ENCODE data around the gene SYCE3. TPM values are rescaled to one million over a fixed set of nuclear protein-coding genes. Genes with fewer than 3 reads are reported as not detected.
"Not testable (repeated sequence)": the region's sequence is repeated elsewhere in the genome, so short reads cannot be mapped to it uniquely, and the experiment has no call there.

SYCE3 gene
- total and polyA plus RNA-seq, 8 donors = 0.45 to 0.80 (median 0.63) TPM; not detected in 5

GRCh38 chr22:50610041-50610451, 47.3 kb upstream of the SYCE3 start:
- no peak overlapping the region for H3K27ac ChIP-seq
- H3K4me1 ChIP-seq = no peaks in the 10 kb centered on the region
- H3K27me3 ChIP-seq = no peaks in the 10 kb centered on the region
- FAIRE-seq = no peak
- H3K36me3 ChIP-seq = no peaks in the 10 kb centered on the region
- ATAC-seq = no peak
- no peaks in the 10 kb centered on the region for H3K9me3 ChIP-seq
- peak in 1 of 6 donors; percentile 12 for DNase-seq
- 75 to 79% methylated on average over 11 of the region's 11 CpGs for WGBS, 2 donors
- H3K4me3 ChIP-seq = no peak overlapping the region
- intact Hi-C loops (cut with DNase I) = loop anchor here in 1 of 3 donors (10.0 kb wide), 1 partner anchor 345 kb away; the partner anchor contains the start of gene MAPK12
- TF ChIP-seq CTCF (IDR thresholded peaks at IDR 0.05) = no peak

- no peaks in the 10 kb centered on the region for H3K9me3 ChIP-seq
- no peak for DNase-seq
- no peak overlapping the region for H3K27ac ChIP-seq
- H3K27me3 ChIP-seq = no peaks in the 10 kb centered on the region
- intact Hi-C loops (cut with DNase I) = no loop called here
- no peak overlapping the region for H3K4me3 ChIP-seq
- no peak for TF ChIP-seq CTCF (IDR thresholded peaks at IDR 0.05)
- ATAC-seq = no peak
- WGBS, 2 donors = 70 to 79% methylated on average over 12 of the region's 12 CpGs
- FAIRE-seq = no peak
- H3K4me1 ChIP-seq = no peaks in the 10 kb centered on the region
- no peaks in the 10 kb centered on the region for H3K36me3 ChIP-seq
Observed at GRCh38 chr22:50609599-50609998, 46.9 kb upstream of the SYCE3 start.

- Histone ChIP-seq H3K27me3 (no peaks in the 10 kb centered on the region), H3K36me3 (no peaks in the 10 kb centered on the region), H3K4me3 (no peak overlapping the region), H3K4me1 (no peaks in the 10 kb centered on the region), H3K27ac (no peak overlapping the region), H3K9me3 (no peaks in the 10 kb centered on the region)
- ATAC-seq (no peak), DNase-seq (no peak), FAIRE-seq (no peak)
- intact Hi-C loops (cut with DNase I) = no loop called here
- 70 to 85% methylated on average over 10 of the region's 10 CpGs for WGBS, 2 donors
- no peak for TF ChIP-seq CTCF (IDR thresholded peaks at IDR 0.05)
Observed at GRCh38 chr22:50608996-50609395, 46.3 kb upstream of the SYCE3 start.

- DNase-seq; H3K27ac ChIP-seq; intact Hi-C loops (cut with DNase I); FAIRE-seq; H3K9me3 ChIP-seq; ATAC-seq; H3K36me3 ChIP-seq; H3K27me3 ChIP-seq; H3K4me3 ChIP-seq; H3K4me1 ChIP-seq: not testable (repeated sequence)
- 73 to 78% methylated on average over 37 to 39 of the region's 39 CpGs for WGBS, 2 donors
Observed at GRCh38 chr22:50608058-50608840, 45.5 kb upstream of the SYCE3 start.

- no peak for TF ChIP-seq CTCF (IDR thresholded peaks at IDR 0.05)
- ATAC-seq (no peak), DNase-seq (no peak), FAIRE-seq (no peak)
- H3K4me1 ChIP-seq = no peaks in the 10 kb centered on the region
- H3K36me3 ChIP-seq = no peaks in the 10 kb centered on the region
- intact Hi-C loops (cut with DNase I) = no loop called here
- H3K9me3 ChIP-seq = no peaks in the 10 kb centered on the region
- no peak overlapping the region for H3K27ac ChIP-seq
- WGBS, 2 donors = 48 to 55% methylated on average over 6 of the region's 6 CpGs
- no peaks in the 10 kb centered on the region for H3K27me3 ChIP-seq
- no peak overlapping the region for H3K4me3 ChIP-seq
Observed at GRCh38 chr22:50607659-50608020, 44.9 kb upstream of the SYCE3 start.

All from pancreas (tissue), 10 donors.